B cell (primary cell): Measurements from ENCODE around the gene IGFN1. TPM values are rescaled to one million over a fixed set of nuclear protein-coding genes. Genes with fewer than 3 reads are reported as not detected.

ENCODE experiments used
- ATAC-seq: fragments of 200-7000 bp; cut with Tn5 transposase; one replicate; pipeline ENCODE4 v1.10.0; 2021; ENCODE audit warnings: low read depth, mild to moderate bottlenecking, moderate number of reproducible peaks, moderate library complexity
- CTCF ChIA-PET: fragments of 350-600 bp; sonication (Branson Sonifier 250); formaldehyde crosslinking; loops from one replicate; lab custom pipeline; 2021; ENCODE audit warnings: antibody characterized with exemption, inconsistent platforms; lab: Charles Lee
- POLR2A ChIA-PET: fragments of 350-600 bp; sonication (Branson Sonifier 250); formaldehyde crosslinking; loops from one replicate; lab custom pipeline; 2021; ENCODE audit warnings: antibody characterized with exemption; lab: Charles Lee
- DNase-seq: peaks from one replicate; pipeline ENCODE4 v3.0.0; 2013
- H2AFZ ChIP-seq: 2 replicates; pipeline ENCODE4 v1.6.1; 2012; ENCODE audit warnings: mild to moderate bottlenecking, low read depth, low read length; ENCODE audit not compliant: insufficient read depth, poor library complexity, severe bottlenecking
- H3K27ac ChIP-seq, 2 donors: 1 replicate in 1 of 2; 2 replicates in 1 of 2; pipeline ENCODE4 v1.5.1; 2012 to 2013; ENCODE audit warnings: low read length in 2 of 2, mild to moderate bottlenecking in 2 of 2, moderate library complexity in 1 of 2
- H3K27me3 ChIP-seq, 4 experiments: fragments of 200-600 bp in 1 of 4; sonication (generic) in 1 of 4; replicated peaks in 1 of 4; 1 replicate in 2 of 4; 2 replicates in 2 of 4; pipeline versions ENCODE4 v1.6.1 to v1.7.0; 2013 to 2016; ENCODE audit warnings: low read length in 3 of 4, mild to moderate bottlenecking in 2 of 4, mixed read lengths in 1 of 4, moderate library complexity in 1 of 4; ENCODE audit not compliant: insufficient read depth in 4 of 4, control insufficient read depth in 3 of 4; ENCODE audit errors: control extremely low read depth in 1 of 4
- H3K36me3 ChIP-seq, 2 experiments: replicated peaks in 1 of 2; 1 replicate in 1 of 2; 2 replicates in 1 of 2; pipeline versions ENCODE4 v1.6.1 to v1.7.1; 2013; ENCODE audit warnings: low read length in 1 of 2; ENCODE audit not compliant: insufficient read depth in 2 of 2, control insufficient read depth in 1 of 2; ENCODE audit errors: control extremely low read depth in 1 of 2, extremely low read depth in 1 of 2
- H3K4me1 ChIP-seq, 2 donors: fragments of 200-600 bp in 1 of 2; sonication (generic) in 1 of 2; 1 replicate in 1 of 2; 2 replicates in 1 of 2; pipeline versions ENCODE4 v1.5.1 to v1.6.1; 2013 to 2017; ENCODE audit warnings: low read length in 2 of 2; ENCODE audit not compliant: control insufficient read depth in 2 of 2, insufficient read depth in 2 of 2
- H3K4me2 ChIP-seq: replicated peaks from 2 replicates; pipeline ENCODE3; 2012; ENCODE audit warnings: mild to moderate bottlenecking, low read depth, low read length; ENCODE audit not compliant: poor library complexity, severe bottlenecking
- H3K4me3 ChIP-seq, 5 experiments: fragments of 200-600 bp in 1 of 5; sonication (generic) in 1 of 5; 1 replicate in 3 of 5; 2 replicates in 2 of 5; pipeline versions ENCODE4 v1.5.1 to v1.7.0; 2011 to 2016; ENCODE audit warnings: low read length in 4 of 5, mild to moderate bottlenecking in 4 of 5, low read depth in 2 of 5, control low read depth in 1 of 5, moderate library complexity in 1 of 5; ENCODE audit not compliant: insufficient read depth in 1 of 5; ENCODE audit errors: control extremely low read depth in 1 of 5, extremely low read depth in 1 of 5
- H3K79me2 ChIP-seq: fragments of 200-600 bp; sonication (generic); one replicate; pipeline ENCODE4 v1.6.0; 2016; ENCODE audit warnings: low read length; ENCODE audit not compliant: control insufficient read depth, insufficient read depth
- H3K9ac ChIP-seq: fragments of 200-600 bp; sonication (generic); 2 replicates; pipeline ENCODE4 v1.6.1; 2017; ENCODE audit warnings: mild to moderate bottlenecking, low read length, moderate library complexity
- H3K9me3 ChIP-seq, 3 donors: one replicate each; pipeline versions ENCODE4 v1.6.1 to v1.7.1; 2013; ENCODE audit warnings: low read length in 2 of 3; ENCODE audit not compliant: control insufficient read depth in 2 of 3, insufficient read depth in 1 of 3; ENCODE audit errors: control extremely low read depth in 1 of 3
- H4K20me1 ChIP-seq: 2 replicates; pipeline ENCODE4 v1.6.0; 2012; ENCODE audit warnings: mild to moderate bottlenecking, low read length; ENCODE audit not compliant: insufficient read depth, control insufficient read depth, poor library complexity, severe bottlenecking
- H3K27ac Mint-ChIP-seq: one replicate; pipeline ENCODE4 v1.8.0; 2021; ENCODE audit warnings: mixed read lengths
- H3K27me3 Mint-ChIP-seq: one replicate; pipeline ENCODE4 v1.8.0; 2021; ENCODE audit warnings: mixed read lengths
- H3K4me1 Mint-ChIP-seq: one replicate; pipeline ENCODE4 v1.8.0; 2021; ENCODE audit warnings: mixed read lengths
- H3K4me3 Mint-ChIP-seq: one replicate; pipeline ENCODE4 v1.8.0; 2021; ENCODE audit warnings: mixed read lengths
- H3K9me3 Mint-ChIP-seq: one replicate; pipeline ENCODE4 v1.8.0; 2022; ENCODE audit warnings: mixed read lengths; ENCODE audit not compliant: insufficient read depth
- CTCF ChIP-seq: fragments of 200-600 bp; IDR thresholded peaks from one replicate; pipeline ENCODE4 v1.8.0; 2022; ENCODE audit warnings: antibody characterized with exemption, mild to moderate bottlenecking
- EZH2 ChIP-seq: IDR thresholded peaks from 2 replicates; pipeline ENCODE4 v1.6.1; 2012; ENCODE audit warnings: borderline replicate concordance, low read depth, mild to moderate bottlenecking, moderate library complexity, low read length; ENCODE audit not compliant: insufficient read depth, poor library complexity, severe bottlenecking
- WGBS: methylation state at CpG from one replicate; pipeline ENCODE4 v1.1.5; 2013; ENCODE audit warnings: missing lambda C conversion rate; ENCODE audit not compliant: insufficient coverage; 5-methylcytosine and 5-hydroxymethylcytosine counted together
- intact Hi-C: fragments of 100-400 bp; cut with micrococcal nuclease; formaldehyde crosslinking; loops from one replicate; pipeline ENCODE4 v1.10.0; 2022
- polyA plus RNA-seq: library from polyadenylated mRNA; depleted of rRNA; stranded (reverse); fragments of >200 nt; gene quantifications from 2 replicates; pipeline ENCODE4 v1.2.3, GENCODE V29; 2012
- total RNA-seq, 2 donors: library from RNA; stranded (reverse); fragments of 120-200 nt in 1 of 2; gene quantifications; 1 replicate in 1 of 2; 2 replicates in 1 of 2; pipeline versions ENCODE4 v1.2.3 to v1.2.4, GENCODE V29; 2013 to 2022

IGFN1 gene
- total and polyA plus RNA-seq, 2 donors (not counting 1 experiment from before 2014, with no cell fraction given): not detected

- no peak overlapping the region for H3K27ac ChIP-seq
- H3K4me3 ChIP-seq: peak overlapping the region in 2 of 5 experiments; percentile 43 to 61
- H3K4me1 ChIP-seq: peaks cover 7 to 14% of the 10 kb centered on the region in 2 donors
- WGBS: 100% methylated on average over 1 of the region's 2 CpGs
- peak overlapping the region; percentile 90 for H3K4me3 Mint-ChIP-seq
- H2AFZ ChIP-seq: peak overlapping the region; percentile 93
- H4K20me1 ChIP-seq: no peaks in the 10 kb centered on the region
- no peaks in the 10 kb centered on the region for H3K9me3 Mint-ChIP-seq
- no peak overlapping the region for H3K9ac ChIP-seq
- DNase-seq (no peak), ATAC-seq (no peak)
- CTCF ChIA-PET: interaction anchor here (1.4 to 1.9 kb wide), 4 partner anchors 11 to 21 kb away, joined by 5 to 6 read pairs (median 6); partner anchors contain the start of gene TMEM9
- H3K4me1 Mint-ChIP-seq: peaks cover 16% of the 10 kb centered on the region
- TF ChIP-seq CTCF (no peak), EZH2 (no peak)
- peaks cover 10% of the 10 kb centered on the region for H3K27me3 Mint-ChIP-seq
- peak overlapping the region; percentile 90 for H3K4me2 ChIP-seq
- intact Hi-C loops: loop anchor here (1.0 to 5.0 kb wide), 2 partner anchors 16 to 148 kb away; partner anchors contain the start of genes KIF21B and TMEM9
- no peaks in the 10 kb centered on the region for H3K36me3 ChIP-seq
- H3K79me2 ChIP-seq: no peaks in the 10 kb centered on the region
- peak overlapping the region; percentile 8 for H3K27ac Mint-ChIP-seq
- POLR2A ChIA-PET: interaction anchor here (0.6 to 1.0 kb wide), 2 partner anchors 11 to 16 kb away, joined by 3 to 7 read pairs; partner anchors contain the start of gene TMEM9
- H3K27me3 ChIP-seq: peaks cover 0 to 22% (median 0%) of the 10 kb centered on the region in 4 experiments
- no peaks in the 10 kb centered on the region for H3K9me3 ChIP-seq
Observed at GRCh38 chr1:201169971-201170532, 20.6 kb upstream of the IGFN1 start.
